Neural cell (in vitro differentiated cells): ENCODE data around the gene EIF1AD. TPM values are rescaled to one million over a fixed set of nuclear protein-coding genes. Genes with fewer than 3 reads are reported as not detected.
A peak's percentile ranks its signal among the peaks of the same experiment; 100 is the strongest.

Experiments used
- H2AFZ ChIP-seq: fragments of 200-600, 300-800 bp; sonication (generic), shearing (Covaris generic); 2 replicates; pipeline ENCODE4 v1.6.0; 2014; ENCODE audit warnings: low read depth, mild to moderate bottlenecking, antibody characterized with exemption, low read length, moderate library complexity
- H3F3A ChIP-seq: fragments of 200-600 bp; shearing (Covaris generic); 2 replicates; pipeline ENCODE4 v1.6.1; 2016; ENCODE audit warnings: mild to moderate bottlenecking, moderate library complexity, mixed read lengths, antibody characterized with exemption, low read length; ENCODE audit not compliant: insufficient read depth, poor library complexity, severe bottlenecking
- H3K27ac ChIP-seq: fragments of 200-600, 300-800 bp; sonication (generic), shearing (Covaris generic); 2 replicates; pipeline ENCODE4 v1.5.1; 2014; ENCODE audit warnings: mild to moderate bottlenecking, low read length, moderate library complexity
- H3K27me3 ChIP-seq: fragments of 300-800, 200-600 bp; sonication (generic), shearing (Covaris generic); 2 replicates; pipeline ENCODE4 v1.6.0; 2014; ENCODE audit warnings: mild to moderate bottlenecking, low read depth, low read length, moderate library complexity; ENCODE audit not compliant: insufficient read depth
- H3K36me3 ChIP-seq: fragments of 300-800, 200-600 bp; sonication (generic), shearing (Covaris generic); 2 replicates; pipeline ENCODE4 v1.5.1; 2014; ENCODE audit warnings: mild to moderate bottlenecking, antibody characterized with exemption, low read length, moderate library complexity; ENCODE audit not compliant: insufficient read depth
- H3K4me2 ChIP-seq: fragments of 300-800, 200-600 bp; sonication (generic), shearing (Covaris generic); 2 replicates; pipeline ENCODE4 v1.6.0; 2014; ENCODE audit warnings: mild to moderate bottlenecking, low read length
- H3K4me3 ChIP-seq: fragments of 300-800, 200-600 bp; sonication (generic), shearing (Covaris generic); 2 replicates; pipeline ENCODE4 v1.5.1; 2014; ENCODE audit warnings: mild to moderate bottlenecking, low read length, moderate library complexity
- H3K79me2 ChIP-seq: fragments of 200-600 bp; shearing (Covaris generic); replicated peaks from 2 replicates; pipeline ENCODE4 v1.6.0; 2014; ENCODE audit warnings: mild to moderate bottlenecking, low read length, moderate library complexity; ENCODE audit not compliant: insufficient read depth
- H3K9ac ChIP-seq: fragments of 300-800, 200-600 bp; sonication (generic), shearing (Covaris generic); 2 replicates; pipeline ENCODE4 v1.6.1; 2016; ENCODE audit warnings: mild to moderate bottlenecking, low read length, mixed read lengths
- H3K9me2 ChIP-seq: fragments of 200-600 bp; shearing (Covaris generic); 2 replicates; pipeline ENCODE4 v1.6.1; 2016; ENCODE audit warnings: mild to moderate bottlenecking, low read length, mixed read lengths; ENCODE audit not compliant: insufficient read depth
- H3K9me3 ChIP-seq: fragments of 200-600, 300-800 bp; sonication (generic), shearing (Covaris generic); 2 replicates; pipeline ENCODE4 v1.6.1; 2016; ENCODE audit warnings: mild to moderate bottlenecking, mixed run types, low read length, moderate library complexity, mixed read lengths
- H4K20me1 ChIP-seq: fragments of 200-600 bp; shearing (Covaris generic); 2 replicates; pipeline ENCODE4 v1.6.1; 2016; ENCODE audit warnings: mild to moderate bottlenecking, mixed run types; ENCODE audit not compliant: insufficient read depth
- CTCF ChIP-seq: fragments of 450-650 bp; IDR thresholded peaks from 2 replicates; pipeline ENCODE4 v1.5.1; 2014; ENCODE audit warnings: antibody characterized with exemption, mild to moderate bottlenecking, moderate library complexity; ENCODE audit not compliant: poor library complexity, severe bottlenecking
- EP300 ChIP-seq: fragments of 450-650 bp; conservative IDR thresholded peaks from 2 replicates; pipeline ENCODE4 v1.6.1; 2014; ENCODE audit warnings: antibody characterized with exemption, mild to moderate bottlenecking, moderate library complexity; ENCODE audit not compliant: poor library complexity, severe bottlenecking
- EZH2 ChIP-seq: fragments of 200-600, 300-800 bp; shearing (Covaris generic), sonication (generic); IDR thresholded peaks from 2 replicates; pipeline ENCODE4 v1.6.1; 2014; ENCODE audit warnings: antibody characterized with exemption, low read length, borderline replicate concordance, mild to moderate bottlenecking; ENCODE audit not compliant: insufficient read depth, poor library complexity, severe bottlenecking
- MXI1 ChIP-seq: fragments of 450-650 bp; conservative IDR thresholded peaks from 2 replicates; pipeline ENCODE4 v1.6.1; 2014; ENCODE audit warnings: antibody characterized with exemption, mild to moderate bottlenecking; ENCODE audit not compliant: poor library complexity, severe bottlenecking
- POLR2AphosphoS5 ChIP-seq: IDR thresholded peaks from 2 replicates; pipeline ENCODE4 v1.6.1; 2012
- RAD21 ChIP-seq: fragments of 450-650 bp; conservative IDR thresholded peaks from 2 replicates; pipeline ENCODE4 v1.6.1; 2014; ENCODE audit warnings: antibody characterized with exemption, mild to moderate bottlenecking, moderate library complexity
- REST ChIP-seq: IDR thresholded peaks from 2 replicates; pipeline ENCODE4 v1.6.1; 2012; ENCODE audit warnings: borderline replicate concordance
- SMC3 ChIP-seq: fragments of 450-650 bp; conservative IDR thresholded peaks from 2 replicates; pipeline ENCODE4 v1.6.1; 2014; ENCODE audit warnings: antibody characterized with exemption, mild to moderate bottlenecking, moderate library complexity; ENCODE audit not compliant: poor library complexity
- TAF1 ChIP-seq: IDR thresholded peaks from 2 replicates; pipeline ENCODE4 v1.6.1; 2012; ENCODE audit warnings: low read depth
- polyA plus RNA-seq: library from polyadenylated mRNA; depleted of rRNA; stranded (reverse); fragments of >200 nt; gene quantifications from 2 replicates; pipeline ENCODE4 v1.2.3, GENCODE V29; 2014

The EIF1AD gene
- polyA plus RNA-seq, 1 donor from 2014 or later = 34.9 TPM

- no peak overlapping the region for H2AFZ ChIP-seq
- peak overlapping the region; percentile 97 for H3K9ac ChIP-seq
- H3K27me3 ChIP-seq = no peaks in the 10 kb centered on the region
- H3K36me3 ChIP-seq = no peaks in the 10 kb centered on the region
- peak overlapping the region; percentile 100 for H3K4me3 ChIP-seq
- H3K27ac ChIP-seq = peak overlapping the region; percentile 98
- H3K9me3 ChIP-seq = no peaks in the 10 kb centered on the region
- TF ChIP-seq RAD21 = no peak
- TF ChIP-seq CTCF = peak; percentile 27
- no peak for TF ChIP-seq SMC3
- peak overlapping the region; percentile 65 for H3K4me2 ChIP-seq
- peaks cover 5% of the 10 kb centered on the region for H3F3A ChIP-seq
- no peaks in the 10 kb centered on the region for H3K9me2 ChIP-seq
- H3K79me2 ChIP-seq = peaks cover 26% of the 10 kb centered on the region
- no peaks in the 10 kb centered on the region for H4K20me1 ChIP-seq
Measured at GRCh38 chr11:66050581-66051231, 48.7 kb upstream of the EIF1AD start.

- Histone ChIP-seq H3K4me2 (peak within 1 kb of the TSS; percentile 62), H3K27ac (peak within 1 kb of the TSS; percentile 39), H3K36me3 (no peaks in the 10 kb centered on the region), H2AFZ (peak within 1 kb of the TSS; percentile 65), H3K4me3 (peak within 1 kb of the TSS; percentile 77), H3K79me2 (peaks cover 19% of the 10 kb centered on the region), H3K9me3 (no peaks in the 10 kb centered on the region), H3F3A (peaks cover 5% of the 10 kb centered on the region), H4K20me1 (no peaks in the 10 kb centered on the region), H3K9me2 (no peaks in the 10 kb centered on the region), H3K27me3 (no peaks in the 10 kb centered on the region), H3K9ac (peak within 1 kb of the TSS; percentile 80)
- no peak for TF ChIP-seq CTCF
- TF ChIP-seq MXI1 = no peak
- TF ChIP-seq RAD21 = no peak
- TF ChIP-seq EP300 = no peak
- no peak for TF ChIP-seq EZH2
- no peak for TF ChIP-seq SMC3
- no peak for TF ChIP-seq POLR2AphosphoS5
- TF ChIP-seq REST = no peak
- no peak for TF ChIP-seq TAF1
Measured at GRCh38 chr11:66048547-66049323, 46.8 kb upstream of the EIF1AD start, which contains the start of gene GAL3ST3. Gene GAL3ST3, minus strand, starts transcription at chr11:66049161. Its CDS starts 3,746 bp downstream, at chr11:66045415.
